Testis (tissue), 2 donors: ENCODE results near the gene CRIP3.

Experiments
- POLR2A ChIP-seq: fragments of 450-650 bp; IDR thresholded peaks from one replicate; pipeline ENCODE4 v1.6.1; 2017; ENCODE audit warnings: antibody characterized with exemption, mild to moderate bottlenecking, moderate library complexity
- TF ChIP-seq, protein P1 (sequence below), 3 experiments: fragments of 450-650 bp in 2 of 3; fragments of 200-600 bp in 1 of 3; sonication (generic) in 1 of 3; IDR thresholded peaks; one replicate each; pipeline ENCODE4 v1.5.1; 2016 to 2019; ENCODE audit warnings: antibody characterized with exemption in 3 of 3, mild to moderate bottlenecking in 2 of 3, moderate library complexity in 1 of 3

GRCh38 chr6:43267619-43268354 is 40.8 kb downstream of the CRIP3 start:
- TF ChIP-seq, protein P1, sequence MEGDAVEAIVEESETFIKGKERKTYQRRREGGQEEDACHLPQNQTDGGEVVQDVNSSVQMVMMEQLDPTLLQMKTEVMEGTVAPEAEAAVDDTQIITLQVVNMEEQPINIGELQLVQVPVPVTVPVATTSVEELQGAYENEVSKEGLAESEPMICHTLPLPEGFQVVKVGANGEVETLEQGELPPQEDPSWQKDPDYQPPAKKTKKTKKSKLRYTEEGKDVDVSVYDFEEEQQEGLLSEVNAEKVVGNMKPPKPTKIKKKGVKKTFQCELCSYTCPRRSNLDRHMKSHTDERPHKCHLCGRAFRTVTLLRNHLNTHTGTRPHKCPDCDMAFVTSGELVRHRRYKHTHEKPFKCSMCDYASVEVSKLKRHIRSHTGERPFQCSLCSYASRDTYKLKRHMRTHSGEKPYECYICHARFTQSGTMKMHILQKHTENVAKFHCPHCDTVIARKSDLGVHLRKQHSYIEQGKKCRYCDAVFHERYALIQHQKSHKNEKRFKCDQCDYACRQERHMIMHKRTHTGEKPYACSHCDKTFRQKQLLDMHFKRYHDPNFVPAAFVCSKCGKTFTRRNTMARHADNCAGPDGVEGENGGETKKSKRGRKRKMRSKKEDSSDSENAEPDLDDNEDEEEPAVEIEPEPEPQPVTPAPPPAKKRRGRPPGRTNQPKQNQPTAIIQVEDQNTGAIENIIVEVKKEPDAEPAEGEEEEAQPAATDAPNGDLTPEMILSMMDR (IDR thresholded peaks at IDR 0.05) = no peak
- TF ChIP-seq POLR2A = no peak
